Neural progenitor cell (in vitro differentiated cells): ENCODE measurements around the gene RHCE.

ENCODE experiments used
- CTCF ChIP-seq: fragments of 200-600 bp; sonication (generic); IDR thresholded peaks from 2 replicates; pipeline ENCODE4 v1.5.1; 2017; ENCODE audit warnings: antibody characterized with exemption, mild to moderate bottlenecking
- EZH2 ChIP-seq: fragments of 200-600 bp; sonication (generic); IDR thresholded peaks from 2 replicates; pipeline ENCODE4 v1.6.1; 2017; ENCODE audit warnings: antibody characterized with exemption, mild to moderate bottlenecking, moderate library complexity
- EZH2phosphoT487 ChIP-seq: fragments of 200-600 bp; sonication (generic); IDR thresholded peaks from 2 replicates; pipeline ENCODE4 v1.6.1; 2017; ENCODE audit warnings: antibody characterized with exemption

- TF ChIP-seq EZH2phosphoT487, result no peak
- no peak for TF ChIP-seq CTCF
- TF ChIP-seq EZH2, result no peak
These were observed 77.8 kb downstream of the RHCE start for GRCh38 chr1:25342846-25343245.
